Caki2 (cell line): ENCODE data around the gene NEK9. TPM values are rescaled to one million over a fixed set of nuclear protein-coding genes. Genes with fewer than 3 reads are reported as not detected.
A peak's percentile ranks its signal among the peaks of the same experiment; 100 is the strongest.
"Not testable (repeated sequence)": the region's sequence is repeated elsewhere in the genome, so short reads cannot be mapped to it uniquely, and the experiment has no call there.

Experiments used
- DNase-seq: peaks from one replicate; pipeline ENCODE4 v3.0.0-alpha.2; 2015; ENCODE audit warnings: low read depth
- in situ Hi-C: cut with HindIII; loops from 2 replicates; pipeline ENCODE4 v1.10.0; 2016; ENCODE audit warnings: low sequenced_read_pairs, low pct_unique_long_range_greater_than_20kb, mixed read lengths
- total RNA-seq: library from RNA; depleted of rRNA; stranded (reverse); fragments of >200 nt; shearing (Covaris generic); gene quantifications from 2 replicates; pipeline ENCODE4 v1.2.3, GENCODE V29; 2014; ENCODE audit warnings: low replicate concordance

The NEK9 gene
- total RNA-seq, 1 experiment from 2014 or later = 34.4 TPM

- in situ Hi-C loops = no loop called here
- DNase-seq = no peak
Observed at GRCh38 chr14:75088153-75088552, 38.7 kb downstream of the NEK9 start.

- no peak for DNase-seq
- in situ Hi-C loops = no loop called here
Observed at GRCh38 chr14:75084513-75084912, 42.3 kb downstream of the NEK9 start.

DNA sequence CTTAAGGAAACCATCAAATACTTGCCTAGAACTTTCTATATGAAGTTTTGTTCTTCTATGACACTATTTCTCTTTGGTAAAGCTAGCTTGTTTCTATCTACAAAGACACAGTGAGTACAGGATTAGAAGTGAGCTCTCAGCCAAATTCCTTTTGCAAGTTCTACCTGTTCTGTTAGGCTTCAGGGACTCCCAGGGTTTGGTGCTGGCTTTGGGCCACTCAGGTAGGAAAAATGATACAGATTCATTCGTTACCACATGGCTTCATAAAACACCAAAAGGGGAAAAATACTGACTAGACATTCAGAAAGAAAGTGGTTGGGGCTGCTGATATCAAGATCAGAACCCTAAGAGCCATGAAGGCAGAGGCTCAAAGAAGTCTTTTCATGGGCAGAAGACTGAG lies 43.6 kb downstream of the NEK9 start:
- in situ Hi-C loops = no loop called here

DNA sequence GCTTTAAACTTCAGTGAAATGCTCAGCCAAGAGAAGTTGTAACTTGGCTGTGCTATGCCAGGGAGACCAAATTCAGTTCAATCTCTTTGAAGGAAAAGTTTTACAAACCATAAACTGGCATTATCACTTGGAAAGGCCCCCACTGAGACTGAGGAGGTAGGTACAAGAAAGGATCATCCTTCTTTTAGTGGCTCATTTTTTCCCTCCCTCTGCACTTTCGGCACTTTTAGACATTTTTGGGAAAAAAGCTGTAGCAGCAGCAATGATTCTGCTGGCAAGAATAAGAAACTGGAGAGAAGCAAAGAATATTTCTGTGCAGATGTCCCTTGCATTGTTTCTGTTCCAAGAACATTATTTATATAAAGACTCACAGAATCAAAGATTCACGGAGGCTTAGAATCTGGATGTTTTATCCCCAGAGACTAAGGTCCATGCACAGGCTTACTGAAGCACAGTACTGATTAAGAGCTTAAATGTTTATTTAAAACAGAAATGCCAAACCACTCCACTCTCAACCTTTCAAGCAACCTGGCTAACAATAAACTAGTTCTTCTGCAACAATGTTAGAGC lies 45.1 kb downstream of the NEK9 start:
- DNase-seq = no peak
- in situ Hi-C loops = no loop called here

More for the DNA sequence above, 43.6 kb downstream of the NEK9 start:
- no peak for DNase-seq

DNA sequence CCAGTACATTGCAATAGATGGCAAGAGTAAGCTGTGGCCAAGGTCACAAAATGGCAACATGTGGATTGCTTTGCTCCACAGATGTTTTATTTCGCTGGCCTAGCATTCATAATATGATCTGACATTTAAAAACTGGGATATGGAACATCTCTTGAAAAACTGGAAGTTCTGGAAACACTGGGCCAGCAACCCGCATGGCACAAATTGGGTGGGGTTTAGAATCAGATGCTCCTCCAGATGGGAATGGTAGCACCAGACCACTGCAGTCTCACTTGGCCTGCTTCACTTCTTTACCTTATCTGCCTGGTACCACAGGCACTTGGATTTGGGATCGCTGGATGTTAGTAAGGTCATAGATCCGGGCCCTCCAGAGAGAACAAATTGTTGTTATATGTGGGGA lies 47.3 kb downstream of the NEK9 start:
- in situ Hi-C loops = no loop called here

GRCh38 chr14:75077794-75078193 lies 49.1 kb downstream of the NEK9 start:
- no peak for DNase-seq

More for the DNA sequence above, 47.3 kb downstream of the NEK9 start:
- DNase-seq = no peak

GRCh38 chr14:75070383-75070782 lies 56.5 kb downstream of the NEK9 start:
- DNase-seq = no peak
- in situ Hi-C loops = no loop called here

More at GRCh38 chr14:75077794-75078193, 49.1 kb downstream of the NEK9 start:
- in situ Hi-C loops = no loop called here

GRCh38 chr14:75069811-75070145 lies 57.1 kb downstream of the NEK9 start:
- in situ Hi-C loops = no loop called here

GRCh38 chr14:75069121-75069810 lies 57.6 kb downstream of the NEK9 start, which contains the start of gene ZC2HC1C:
Gene ZC2HC1C, plus strand, starts transcription at chr14:75069641. Its CDS starts 933 bp downstream, at chr14:75070574.
- in situ Hi-C loops = no loop called here
- peak; percentile 91 for DNase-seq

More at GRCh38 chr14:75069811-75070145, 57.1 kb downstream of the NEK9 start:
- no peak for DNase-seq

DNA sequence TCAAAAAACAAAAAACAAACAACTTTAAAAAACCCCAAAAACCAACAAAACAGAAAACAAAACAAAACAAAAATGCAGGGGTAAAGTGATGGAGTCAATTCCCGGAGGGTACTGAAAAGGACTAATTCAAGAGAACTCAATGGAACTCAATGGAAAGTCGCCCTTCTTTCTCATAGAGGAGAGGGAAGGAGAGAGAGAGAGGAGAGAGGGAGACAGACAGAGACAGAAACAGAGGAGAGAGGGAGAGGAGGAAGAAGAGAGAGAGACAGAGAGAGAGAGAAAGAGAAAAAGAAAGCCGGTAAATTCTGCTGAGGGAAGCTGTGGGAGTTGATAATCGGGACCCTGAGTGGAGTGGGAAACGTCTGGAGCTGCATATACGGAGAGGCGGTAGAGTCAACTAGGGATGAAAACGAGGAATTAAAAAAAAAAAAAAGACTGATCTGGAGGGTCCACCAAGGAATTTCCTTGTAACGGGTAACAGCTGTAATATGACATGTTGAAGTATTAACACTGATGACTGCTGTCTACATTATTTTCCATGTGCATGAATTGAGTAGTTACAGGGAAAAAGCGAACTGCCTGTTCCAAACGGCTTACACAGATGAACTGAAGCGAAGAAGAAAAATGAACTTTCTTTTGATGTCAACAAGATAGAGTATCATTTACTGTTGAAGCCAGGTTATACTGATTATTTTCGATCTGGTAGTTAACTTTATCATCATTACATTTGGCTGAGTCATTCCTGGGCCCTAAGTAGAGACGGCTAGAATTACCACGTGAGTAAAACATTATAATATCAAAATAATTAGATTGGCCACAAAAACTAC lies 58.3 kb downstream of the NEK9 start:
- in situ Hi-C loops = no loop called here
- DNase-seq = no peak

GRCh38 chr14:75067765-75068164 lies 59.1 kb downstream of the NEK9 start:
- in situ Hi-C loops = not testable (repeated sequence)

GRCh38 chr14:75067212-75067611 lies 59.6 kb downstream of the NEK9 start:
- in situ Hi-C loops = no loop called here
- no peak for DNase-seq

More at GRCh38 chr14:75067765-75068164, 59.1 kb downstream of the NEK9 start:
- not testable (repeated sequence) for DNase-seq

- in situ Hi-C loops = no loop called here
- no peak for DNase-seq
Observed at GRCh38 chr14:75066691-75067090, 60.2 kb downstream of the NEK9 start.

GRCh38 chr14:75064205-75064567 lies 62.7 kb downstream of the NEK9 start:
- in situ Hi-C loops = no loop called here

GRCh38 chr14:75063491-75064204 lies 63.2 kb downstream of the NEK9 start, which contains the start of gene ACYP1:
Gene ACYP1, minus strand, starts transcription at chr14:75064024. Its CDS starts 471 bp downstream, at chr14:75063553.
- peak; percentile 82 for DNase-seq
- in situ Hi-C loops = no loop called here

More at GRCh38 chr14:75064205-75064567, 62.7 kb downstream of the NEK9 start:
- no peak for DNase-seq

DNA sequence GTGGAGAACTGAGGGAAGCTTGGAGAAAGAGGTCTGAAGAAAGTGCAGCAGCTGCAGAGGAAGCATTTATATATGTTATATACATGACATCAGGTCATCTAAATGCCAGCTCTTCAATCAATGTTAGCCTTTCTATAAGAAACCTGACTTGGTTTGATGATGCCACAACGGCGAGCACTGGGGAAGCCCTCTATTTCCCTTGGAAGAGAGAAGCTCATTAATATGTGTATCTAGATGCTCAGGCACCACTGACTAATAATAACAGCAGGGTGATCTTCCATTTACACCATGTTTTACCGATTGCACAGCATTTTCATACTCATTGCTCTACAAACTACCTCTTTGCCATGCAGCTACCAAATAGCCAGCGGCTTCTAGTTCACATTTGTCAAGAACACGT lies 63.8 kb downstream of the NEK9 start:
- no peak for DNase-seq

DNA sequence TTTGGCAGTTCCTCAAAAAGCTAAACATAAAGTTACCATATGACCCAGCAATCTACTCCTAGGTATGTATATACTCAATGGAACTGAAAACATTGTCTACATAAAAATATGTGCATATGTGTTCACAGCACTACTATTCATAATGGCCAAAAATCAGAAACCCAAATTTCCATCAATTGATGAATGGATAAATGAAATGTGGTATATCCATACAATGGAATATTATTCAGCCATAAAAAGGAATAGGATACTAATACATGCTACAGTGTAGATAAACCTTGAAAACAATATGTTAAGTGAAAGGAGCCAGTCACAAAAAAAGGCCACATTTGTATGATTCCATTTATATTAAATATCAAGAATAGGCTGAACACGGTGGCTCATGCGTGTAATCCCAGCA lies 66.4 kb downstream of the NEK9 start:
- no peak for DNase-seq
- in situ Hi-C loops = no loop called here

More for the DNA sequence above, 63.8 kb downstream of the NEK9 start:
- in situ Hi-C loops = no loop called here

GRCh38 chr14:75059642-75060041 lies 67.2 kb downstream of the NEK9 start:
- in situ Hi-C loops = no loop called here
- no peak for DNase-seq
